Fibroblast of lung (primary cell): ENCODE measurements around the gene ZNF300. TPM values are rescaled to one million over a fixed set of nuclear protein-coding genes. Genes with fewer than 3 reads are reported as not detected.

ENCODE experiments used
- DNase-seq, 2 donors: peaks; one replicate each; pipeline versions ENCODE4 v3.0.0 to v3.0.0-alpha.2; 2010; ENCODE audit warnings: low read depth in 2 of 2
- H2AFZ ChIP-seq: 2 replicates; pipeline ENCODE4 v1.5.1; 2012; ENCODE audit warnings: low read length, control low read depth, inconsistent platforms
- H3K27ac ChIP-seq: 2 replicates; pipeline ENCODE4 v1.5.1; 2011; ENCODE audit warnings: low read length, control low read depth; ENCODE audit not compliant: insufficient read depth
- H3K27me3 ChIP-seq: 2 replicates; pipeline ENCODE4 v1.5.1; 2011; ENCODE audit warnings: mild to moderate bottlenecking, low read length; ENCODE audit not compliant: control insufficient read depth, insufficient read depth
- H3K36me3 ChIP-seq: 2 replicates; pipeline ENCODE4 v1.5.1; 2011; ENCODE audit warnings: low read length; ENCODE audit not compliant: control insufficient read depth, insufficient read depth
- H3K4me1 ChIP-seq: 2 replicates; pipeline ENCODE4 v1.5.1; 2011; ENCODE audit warnings: low read length; ENCODE audit not compliant: control insufficient read depth, insufficient read depth; ENCODE audit errors: extremely low read depth
- H3K4me2 ChIP-seq: 2 replicates; pipeline ENCODE4 v1.5.1; 2011; ENCODE audit warnings: low read length, control low read depth; ENCODE audit not compliant: insufficient read depth; ENCODE audit errors: extremely low read depth
- H3K4me3 ChIP-seq, 4 experiments: fragments of 200-600 bp in 1 of 4; sonication (generic) in 1 of 4; replicated peaks in 1 of 4; 2 replicates each; pipeline ENCODE4 v1.5.1; 2011 to 2016; ENCODE audit warnings: low read length in 4 of 4, low read depth in 3 of 4, mild to moderate bottlenecking in 3 of 4, control low read depth in 2 of 4, inconsistent platforms in 1 of 4, mixed read lengths in 1 of 4; ENCODE audit not compliant: insufficient read depth in 1 of 4; ENCODE audit errors: control extremely low read depth in 1 of 4
- H3K79me2 ChIP-seq: 2 replicates; pipeline ENCODE4 v1.5.1; 2012; ENCODE audit warnings: mild to moderate bottlenecking, low read length, inconsistent platforms; ENCODE audit not compliant: control insufficient read depth, insufficient read depth
- H3K9ac ChIP-seq: 2 replicates; pipeline ENCODE4 v1.5.1; 2011; ENCODE audit warnings: mild to moderate bottlenecking, low read length, control low read depth; ENCODE audit not compliant: insufficient read depth
- H3K9me3 ChIP-seq: 2 replicates; pipeline ENCODE4 v1.5.1; 2012; ENCODE audit warnings: low read depth, low read length; ENCODE audit not compliant: control insufficient read depth, insufficient read depth
- H4K20me1 ChIP-seq: 2 replicates; pipeline ENCODE4 v1.5.1; 2011; ENCODE audit warnings: low read length; ENCODE audit not compliant: control insufficient read depth, insufficient read depth; ENCODE audit errors: extremely low read depth
- EZH2 ChIP-seq: IDR thresholded peaks from 2 replicates; pipeline ENCODE4 v1.5.1; 2012; ENCODE audit warnings: low read length, control low read depth, mild to moderate bottlenecking; ENCODE audit errors: missing control alignments
- polyA plus RNA-seq, 2 donors: library from polyadenylated mRNA; depleted of rRNA in 1 of 2; stranded (reverse) in 1 of 2; unstranded in 1 of 2; fragments of >200 nt; gene quantifications; 2 replicates each; pipeline ENCODE4 v1.2.1, GENCODE V29; 2011 to 2012; ENCODE audit warnings: missing spikeins in 1 of 2
- total RNA-seq: library from RNA; depleted of rRNA; stranded (reverse); fragments of >200 nt; gene quantifications from 2 replicates; pipeline ENCODE4 v1.2.1, GENCODE V29; 2014
- TF ChIP-seq, protein P1 (sequence below), 2 donors: IDR thresholded peaks in 1 of 2; conservative IDR thresholded peaks in 1 of 2; 1 replicate in 1 of 2; 2 replicates in 1 of 2; pipeline ENCODE4 v1.5.1; 2011 to 2012; ENCODE audit warnings: low read length in 2 of 2, control low read depth in 1 of 2, inconsistent platforms in 1 of 2, low read depth in 1 of 2, mild to moderate bottlenecking in 1 of 2

The ZNF300 gene
- total and polyA plus RNA-seq, 2 donors (not counting 1 experiment from before 2014, with no cell fraction given), result 5.2 to 9.9 TPM

DNA sequence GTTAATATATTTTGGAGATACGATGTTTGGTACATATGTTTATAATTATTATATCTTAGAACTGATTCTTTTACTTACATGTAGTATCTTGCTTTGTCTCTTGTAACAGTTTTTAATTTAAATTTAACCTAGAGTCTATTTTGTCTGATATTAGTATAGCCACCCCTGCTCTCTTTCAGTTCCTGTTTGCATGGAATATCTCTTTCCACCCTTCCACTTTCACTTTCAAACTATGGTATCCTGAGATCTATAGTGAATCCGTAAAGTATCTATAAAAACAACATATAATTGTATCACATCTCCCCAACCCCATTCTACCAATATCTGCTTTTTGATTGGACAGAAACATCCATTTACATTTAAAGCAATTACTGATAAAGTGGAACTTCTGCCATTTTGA lies 51.2 kb downstream of the ZNF300 start:
- TF ChIP-seq EZH2, result no peak
- TF ChIP-seq, protein P1, sequence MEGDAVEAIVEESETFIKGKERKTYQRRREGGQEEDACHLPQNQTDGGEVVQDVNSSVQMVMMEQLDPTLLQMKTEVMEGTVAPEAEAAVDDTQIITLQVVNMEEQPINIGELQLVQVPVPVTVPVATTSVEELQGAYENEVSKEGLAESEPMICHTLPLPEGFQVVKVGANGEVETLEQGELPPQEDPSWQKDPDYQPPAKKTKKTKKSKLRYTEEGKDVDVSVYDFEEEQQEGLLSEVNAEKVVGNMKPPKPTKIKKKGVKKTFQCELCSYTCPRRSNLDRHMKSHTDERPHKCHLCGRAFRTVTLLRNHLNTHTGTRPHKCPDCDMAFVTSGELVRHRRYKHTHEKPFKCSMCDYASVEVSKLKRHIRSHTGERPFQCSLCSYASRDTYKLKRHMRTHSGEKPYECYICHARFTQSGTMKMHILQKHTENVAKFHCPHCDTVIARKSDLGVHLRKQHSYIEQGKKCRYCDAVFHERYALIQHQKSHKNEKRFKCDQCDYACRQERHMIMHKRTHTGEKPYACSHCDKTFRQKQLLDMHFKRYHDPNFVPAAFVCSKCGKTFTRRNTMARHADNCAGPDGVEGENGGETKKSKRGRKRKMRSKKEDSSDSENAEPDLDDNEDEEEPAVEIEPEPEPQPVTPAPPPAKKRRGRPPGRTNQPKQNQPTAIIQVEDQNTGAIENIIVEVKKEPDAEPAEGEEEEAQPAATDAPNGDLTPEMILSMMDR (conservative IDR thresholded peaks at IDR 0.05 in 1 of 2, IDR thresholded peaks at IDR 0.05 in 1 of 2; ENCODE audit: low read depth in 1 of 2, low read length in 2 of 2), result no peak
- Histone ChIP-seq H3K4me2 (no peak overlapping the region), H3K4me3 (no peak overlapping the region)

DNA sequence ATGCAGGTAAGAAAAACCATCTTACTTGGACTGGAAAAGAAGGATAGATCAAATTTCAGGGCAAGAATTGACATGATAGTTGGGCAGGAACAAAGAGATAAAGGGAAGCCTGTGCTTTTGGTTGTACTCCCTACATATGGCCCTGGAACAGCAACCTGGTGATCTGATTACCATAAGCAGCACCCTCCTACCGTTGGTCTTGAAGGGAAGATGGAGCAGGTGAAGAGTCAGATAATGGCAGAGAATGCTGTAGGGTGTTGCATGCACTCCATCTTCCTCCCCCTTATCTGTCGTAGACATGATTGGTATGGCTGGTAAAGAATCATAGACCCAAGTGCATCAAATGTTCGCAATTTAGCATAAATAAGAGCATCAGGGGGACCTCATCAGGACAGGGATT lies 53.7 kb downstream of the ZNF300 start:
- Histone ChIP-seq H3K4me1 (no peaks in the 10 kb centered on the region), H2AFZ (no peak overlapping the region), H4K20me1 (no peaks in the 10 kb centered on the region), H3K36me3 (no peaks in the 10 kb centered on the region), H3K4me2 (no peak overlapping the region), H3K27me3 (no peaks in the 10 kb centered on the region), H3K27ac (no peak overlapping the region), H3K79me2 (no peaks in the 10 kb centered on the region), H3K9me3 (no peaks in the 10 kb centered on the region), H3K9ac (no peak overlapping the region), H3K4me3 (no peak overlapping the region)
- TF ChIP-seq EZH2, result no peak
- TF ChIP-seq, protein P1 (conservative IDR thresholded peaks at IDR 0.05 in 1 of 2, IDR thresholded peaks at IDR 0.05 in 1 of 2; ENCODE audit: low read depth in 1 of 2, low read length in 2 of 2), result no peak
- DNase-seq, result no peak

More for the DNA sequence above, 51.2 kb downstream of the ZNF300 start:
- DNase-seq, result no peak
- Histone ChIP-seq H3K9ac (no peak overlapping the region), H3K27ac (no peak overlapping the region), H2AFZ (no peak overlapping the region), H4K20me1 (no peaks in the 10 kb centered on the region), H3K27me3 (no peaks in the 10 kb centered on the region), H3K9me3 (no peaks in the 10 kb centered on the region), H3K79me2 (no peaks in the 10 kb centered on the region), H3K4me1 (no peaks in the 10 kb centered on the region), H3K36me3 (no peaks in the 10 kb centered on the region)

DNA sequence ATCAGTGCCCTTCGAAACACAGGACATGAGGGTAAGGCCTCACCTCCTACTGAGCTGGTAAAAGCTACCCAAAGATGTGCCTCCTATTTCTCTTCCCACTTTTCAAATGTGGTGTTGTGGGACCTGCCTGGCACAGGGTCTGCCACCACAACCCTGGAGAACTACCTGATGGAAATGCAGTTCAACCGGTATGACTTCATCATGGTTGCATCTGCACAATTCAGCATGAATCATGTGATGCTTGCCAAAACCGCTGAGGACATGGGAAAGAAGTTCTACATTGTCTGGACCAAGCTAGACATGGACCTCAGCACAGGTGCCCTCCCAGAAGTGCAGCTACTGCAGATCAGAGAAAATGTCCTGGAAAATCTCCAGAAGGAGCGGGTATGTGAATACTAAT lies 56.5 kb downstream of the ZNF300 start:
- no peak for TF ChIP-seq EZH2
- TF ChIP-seq, protein P1 (conservative IDR thresholded peaks at IDR 0.05 in 1 of 2, IDR thresholded peaks at IDR 0.05 in 1 of 2; ENCODE audit: low read depth in 1 of 2, low read length in 2 of 2), result no peak
- H3K36me3 ChIP-seq, result no peaks in the 10 kb centered on the region
- no peaks in the 10 kb centered on the region for H3K9me3 ChIP-seq
- H3K9ac ChIP-seq, result no peak overlapping the region
- peak in 1 of 2 donors; percentile 57 for DNase-seq
- H3K79me2 ChIP-seq, result no peaks in the 10 kb centered on the region
- H3K4me1 ChIP-seq, result no peaks in the 10 kb centered on the region
- no peak overlapping the region for H3K27ac ChIP-seq
- no peaks in the 10 kb centered on the region for H4K20me1 ChIP-seq
- no peaks in the 10 kb centered on the region for H3K27me3 ChIP-seq
- no peak overlapping the region for H3K4me3 ChIP-seq
- H3K4me2 ChIP-seq, result no peak overlapping the region
- H2AFZ ChIP-seq, result no peak overlapping the region
